Ishikawa (cell line): Measurements from ENCODE around the gene RHOJ.

ENCODE experiments used
- EP300 ChIP-seq: IDR thresholded peaks from 2 replicates; pipeline ENCODE4 v1.6.1; 2012; ENCODE audit warnings: borderline replicate concordance
- MAX ChIP-seq: IDR thresholded peaks from 2 replicates; pipeline ENCODE4 v1.6.1; 2012
- NFIC ChIP-seq: IDR thresholded peaks from 2 replicates; pipeline ENCODE4 v1.6.1; 2012
- YY1 ChIP-seq: IDR thresholded peaks from 2 replicates; pipeline ENCODE4 v1.6.1; 2012; ENCODE audit warnings: low read depth

- TF ChIP-seq YY1 (no peak), NFIC (no peak), EP300 (no peak), MAX (no peak)
Measured at GRCh38 chr14:63241096-63241495, 36.9 kb downstream of the RHOJ start.
